ENCODE measurements around the gene KCND3.
A peak's percentile ranks its signal among the peaks of the same experiment; 100 is the strongest.

Gene KCND3

GRCh38 chr1:111827946-111828345, 161.5 kb downstream of the KCND3 start:
- Histone ChIP-seq H3K9me3 (replicated peaks in 1 of 11) (0 out of 22 replicates have a peak, but pooled peaks cover 0 to 9% (median 0%) of the 10 kb centered on the region in 11 experiments), H3K27me3 (no peaks in the 10 kb centered on the region), H3K27ac (no peak overlapping the region), H3K9ac (no peak overlapping the region), H3K4me2 (no peak overlapping the region), H3K4me3 (no peak overlapping the region), H3K36me3 (no peaks in the 10 kb centered on the region), H4K20me1 (no peaks in the 10 kb centered on the region; a peak in 1 of 22 replicates), H3K4me1 (no peaks in the 10 kb centered on the region)
- TF ChIP-seq Cebpa-rat (IDR thresholded peaks at IDR 0.05) = no peak

GRCh38 chr1:111826278-111826677, 163.2 kb downstream of the KCND3 start:
- Histone ChIP-seq H4K20me1 (no peaks in the 10 kb centered on the region), H3K4me2 (no peak overlapping the region), H3K27ac (no peak overlapping the region), H3K9ac (no peak overlapping the region), H3K36me3 (no peaks in the 10 kb centered on the region), H3K9me3 (replicated peaks in 1 of 11) (0 out of 22 replicates have a peak, but pooled peaks cover 0 to 9% (median 0%) of the 10 kb centered on the region in 11 experiments), H3K4me3 (no peak overlapping the region), H3K27me3 (no peaks in the 10 kb centered on the region), H3K4me1 (no peaks in the 10 kb centered on the region)
- no peak for TF ChIP-seq Cebpa-rat (IDR thresholded peaks at IDR 0.05)

DNA sequence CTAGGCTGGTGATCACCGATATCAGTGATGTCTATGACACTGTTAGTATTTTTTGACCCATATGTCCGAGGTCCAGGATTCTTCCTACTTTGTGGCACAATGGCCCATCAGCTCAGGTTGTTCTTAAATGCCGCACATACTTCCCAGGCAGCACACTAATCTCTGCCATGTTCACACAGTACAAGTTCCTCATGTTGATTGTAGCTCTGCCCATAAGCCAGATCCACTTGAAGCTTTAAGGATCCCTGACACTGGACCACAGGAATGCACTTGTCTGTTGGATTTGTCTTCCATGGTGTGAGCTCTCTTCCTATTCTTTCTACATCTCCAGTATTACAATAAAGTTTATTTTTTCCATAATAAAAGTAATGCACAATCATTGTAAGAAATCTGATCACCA, 164.3 kb downstream of the KCND3 start:
- Histone ChIP-seq H3K4me2 (no peak overlapping the region), H4K20me1 (no peaks in the 10 kb centered on the region), H3K9me3 (replicated peaks in 1 of 11) (0 out of 22 replicates have a peak, but pooled peaks cover 0 to 9% (median 0%) of the 10 kb centered on the region in 11 experiments), H3K9ac (no peak overlapping the region), H3K27ac (no peak overlapping the region), H3K27me3 (no peaks in the 10 kb centered on the region), H3K4me1 (no peaks in the 10 kb centered on the region), H3K4me3 (no peak overlapping the region), H3K36me3 (no peaks in the 10 kb centered on the region)
- TF ChIP-seq Cebpa-rat (IDR thresholded peaks at IDR 0.05) = no peak

DNA sequence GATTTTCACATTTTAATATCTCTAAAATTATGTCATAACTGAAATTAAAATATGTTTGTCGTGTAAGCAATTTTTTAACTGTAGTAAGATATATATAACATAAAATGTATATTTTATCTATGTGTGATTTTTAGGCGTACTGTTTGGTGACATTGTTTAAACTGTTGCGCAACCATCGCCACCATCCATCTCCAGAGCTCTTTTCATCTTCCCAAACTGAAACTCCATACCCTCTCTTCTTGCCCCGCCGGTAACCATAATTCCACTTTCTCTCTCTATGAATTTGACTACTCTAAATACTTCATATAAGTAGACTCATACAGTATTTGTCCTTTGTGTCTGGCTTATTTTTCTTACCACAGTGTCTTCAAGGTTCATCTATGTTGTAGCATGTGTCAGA, 167.3 kb downstream of the KCND3 start:
- Histone ChIP-seq H3K9ac (no peak overlapping the region), H3K4me3 (no peak overlapping the region), H3K27me3 (no peaks in the 10 kb centered on the region), H3K9me3 (replicated peaks in 1 of 11) (0 out of 22 replicates have a peak, but pooled peaks cover 0 to 9% (median 0%) of the 10 kb centered on the region in 11 experiments), H3K27ac (no peak overlapping the region), H3K4me1 (no peaks in the 10 kb centered on the region), H3K4me2 (no peak overlapping the region), H4K20me1 (no peaks in the 10 kb centered on the region), H3K36me3 (no peaks in the 10 kb centered on the region)
- peak; percentile 48 to 97 (median 78); a peak in 20 of 22 replicates for TF ChIP-seq Cebpa-rat (IDR thresholded peaks at IDR 0.05)

DNA sequence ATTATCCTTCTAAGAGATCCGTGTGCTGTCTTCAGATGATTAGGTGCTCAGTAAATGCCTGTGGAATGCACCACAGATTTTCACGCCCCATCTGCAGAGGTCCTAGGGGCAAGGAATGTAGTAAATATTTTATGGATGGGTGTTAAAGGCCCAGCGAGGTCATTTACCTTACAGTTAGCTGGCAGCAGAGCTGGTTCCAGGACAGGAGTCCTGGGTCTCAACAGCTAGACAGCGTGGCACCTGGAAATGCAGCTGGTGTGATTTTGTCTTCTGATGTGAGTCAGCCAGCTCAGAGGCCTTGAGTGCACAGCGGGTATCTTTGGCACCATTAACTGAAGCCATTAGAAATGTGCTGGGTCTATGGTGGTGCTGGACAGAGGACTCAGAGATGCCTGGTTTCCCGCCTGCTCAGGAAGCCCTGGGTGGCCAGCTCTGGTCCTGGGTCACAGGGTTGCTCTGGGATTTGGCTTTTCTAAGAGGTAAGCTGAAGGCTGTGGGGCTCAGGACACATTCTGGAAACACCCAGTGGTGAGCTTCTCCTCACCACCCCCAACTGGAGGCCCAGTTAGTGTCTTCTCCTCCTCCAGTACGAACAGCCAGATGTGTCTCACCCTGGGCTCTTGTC, 168.2 kb downstream of the KCND3 start:
- Histone ChIP-seq H3K4me1 (no peaks in the 10 kb centered on the region), H3K27me3 (no peaks in the 10 kb centered on the region), H3K36me3 (no peaks in the 10 kb centered on the region), H3K4me2 (no peak overlapping the region), H3K27ac (no peak overlapping the region), H3K4me3 (no peak overlapping the region), H3K9ac (no peak overlapping the region), H4K20me1 (no peaks in the 10 kb centered on the region), H3K9me3 (replicated peaks in 1 of 11) (0 out of 22 replicates have a peak, but pooled peaks cover 0 to 9% (median 0%) of the 10 kb centered on the region in 11 experiments)
- no peak for TF ChIP-seq Cebpa-rat (IDR thresholded peaks at IDR 0.05)

DNA sequence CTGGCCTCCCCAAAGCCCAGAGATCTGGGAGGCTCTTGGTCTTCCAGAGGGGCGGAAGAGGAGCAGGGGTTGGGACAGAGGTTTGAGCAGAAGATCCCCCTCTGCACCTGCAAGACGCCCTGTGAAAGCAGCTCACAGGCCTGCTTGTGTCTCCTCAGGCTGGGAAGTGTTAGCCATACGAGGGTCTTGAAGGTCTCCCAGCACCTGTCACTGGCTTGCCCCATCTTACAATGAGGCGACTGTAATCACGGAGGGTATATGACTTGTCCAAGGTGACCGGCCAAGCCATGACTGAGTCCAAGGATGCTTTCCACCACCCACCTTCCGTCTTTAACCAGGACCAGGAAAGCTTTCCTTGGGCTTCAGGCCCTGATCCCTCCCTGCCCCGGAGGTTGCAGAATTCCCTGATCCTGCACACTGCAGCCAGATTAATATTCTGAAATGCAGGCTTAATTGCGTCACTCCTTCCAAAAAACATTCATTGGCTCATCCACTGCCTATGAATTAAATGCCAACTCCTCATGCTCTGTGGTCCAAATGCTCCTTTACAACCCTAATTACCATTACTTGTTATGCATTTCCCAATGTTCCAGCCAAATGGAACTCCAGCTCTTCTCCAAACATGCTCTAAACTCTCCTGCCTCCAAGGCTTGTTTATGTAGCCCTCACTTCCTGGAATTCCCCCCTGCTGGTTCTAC, 169.8 kb downstream of the KCND3 start:
- Histone ChIP-seq H4K20me1 (no peaks in the 10 kb centered on the region), H3K4me2 (no peak overlapping the region), H3K36me3 (no peaks in the 10 kb centered on the region), H3K27me3 (no peaks in the 10 kb centered on the region), H3K4me1 (no peaks in the 10 kb centered on the region), H3K9me3 (replicated peaks in 1 of 11) (0 out of 22 replicates have a peak, but pooled peaks cover 0 to 5% (median 0%) of the 10 kb centered on the region in 11 experiments), H3K9ac (no peak overlapping the region), H3K27ac (no peak overlapping the region), H3K4me3 (no peak overlapping the region)
- TF ChIP-seq Cebpa-rat (IDR thresholded peaks at IDR 0.05) = 0 out of 22 replicates have a peak, but pooled peaks of 1 of the 11 experiments have one; percentile 16

- no peak overlapping the region for H3K27ac ChIP-seq
- H3K9me3 ChIP-seq (replicated peaks in 1 of 11) = no peaks in the 10 kb centered on the region
- no peak overlapping the region for H3K4me2 ChIP-seq
- H3K4me3 ChIP-seq = no peak overlapping the region
- no peaks in the 10 kb centered on the region; a peak in 1 of 22 replicates for H4K20me1 ChIP-seq
- H3K27me3 ChIP-seq = no peaks in the 10 kb centered on the region
- no peak overlapping the region for H3K9ac ChIP-seq
- no peak for TF ChIP-seq Cebpa-rat (IDR thresholded peaks at IDR 0.05)
- H3K36me3 ChIP-seq = no peaks in the 10 kb centered on the region
- H3K4me1 ChIP-seq = no peaks in the 10 kb centered on the region
These were observed 170.9 kb downstream of the KCND3 start for GRCh38 chr1:111818546-111818945.

- H3K4me3 ChIP-seq = no peak overlapping the region
- H4K20me1 ChIP-seq = no peaks in the 10 kb centered on the region; a peak in 1 of 22 replicates
- no peaks in the 10 kb centered on the region for H3K4me1 ChIP-seq
- TF ChIP-seq Cebpa-rat (IDR thresholded peaks at IDR 0.05) = no peak
- no peak overlapping the region for H3K27ac ChIP-seq
- H3K9me3 ChIP-seq (replicated peaks in 1 of 11) = no peaks in the 10 kb centered on the region
- no peak overlapping the region for H3K4me2 ChIP-seq
- no peaks in the 10 kb centered on the region for H3K36me3 ChIP-seq
- no peaks in the 10 kb centered on the region for H3K27me3 ChIP-seq
- no peak overlapping the region for H3K9ac ChIP-seq
These were observed 171.4 kb downstream of the KCND3 start for GRCh38 chr1:111818081-111818480.

DNA sequence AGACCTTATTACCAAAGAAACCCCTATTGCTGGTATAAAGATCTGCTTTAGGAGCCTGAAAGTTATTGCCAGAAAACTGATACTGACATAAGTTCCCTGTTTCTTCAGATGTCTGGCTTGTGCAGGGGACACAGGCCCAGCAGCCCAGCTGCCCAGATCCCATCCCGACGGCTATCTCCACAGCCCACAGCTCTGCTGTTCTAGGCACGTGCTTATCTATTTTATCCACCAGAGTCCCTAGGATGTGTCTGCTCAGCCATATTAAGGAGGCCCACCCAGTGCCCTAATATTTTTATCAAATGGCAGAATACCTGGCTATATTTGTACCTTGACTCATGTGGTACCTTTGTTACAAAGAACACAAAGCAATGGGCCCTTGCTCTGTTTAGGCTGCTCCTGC, 174.8 kb downstream of the KCND3 start:
- H3K4me1 ChIP-seq = no peaks in the 10 kb centered on the region
- H3K9me3 ChIP-seq (replicated peaks in 1 of 11) = no peaks in the 10 kb centered on the region
- no peak overlapping the region for H3K27ac ChIP-seq
- no peaks in the 10 kb centered on the region for H3K27me3 ChIP-seq
- no peak overlapping the region for H3K9ac ChIP-seq
- H3K4me2 ChIP-seq = no peak overlapping the region
- no peak overlapping the region for H3K4me3 ChIP-seq
- H3K36me3 ChIP-seq = no peaks in the 10 kb centered on the region
- no peak for TF ChIP-seq Cebpa-rat (IDR thresholded peaks at IDR 0.05)
- no peaks in the 10 kb centered on the region; a peak in 1 of 22 replicates for H4K20me1 ChIP-seq

DNA sequence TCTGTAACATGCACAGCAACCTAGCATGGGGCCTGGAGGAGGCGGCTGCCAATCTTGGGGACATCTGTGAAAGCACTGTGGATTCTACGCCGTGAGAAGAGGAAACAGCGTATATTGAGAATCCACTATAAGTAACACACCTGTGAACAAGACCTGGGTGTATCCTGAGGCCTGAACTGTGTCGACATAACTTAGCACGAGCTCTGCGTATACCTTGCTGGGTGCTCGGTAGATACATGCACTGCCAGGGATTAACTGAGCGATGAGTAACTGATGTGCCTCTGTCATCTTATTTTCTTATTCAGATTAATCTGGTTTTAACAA, 175.2 kb downstream of the KCND3 start:
- Histone ChIP-seq H3K4me3 (no peak overlapping the region), H3K9ac (no peak overlapping the region), H3K4me2 (no peak overlapping the region), H3K9me3 (replicated peaks in 1 of 11) (no peaks in the 10 kb centered on the region), H3K36me3 (no peaks in the 10 kb centered on the region), H3K27ac (no peak overlapping the region), H4K20me1 (no peaks in the 10 kb centered on the region; a peak in 1 of 22 replicates), H3K4me1 (no peaks in the 10 kb centered on the region), H3K27me3 (no peaks in the 10 kb centered on the region)
- TF ChIP-seq Cebpa-rat (IDR thresholded peaks at IDR 0.05) = no peak
